Esophagus muscularis mucosa (tissue), 4 donors: ENCODE data around the gene ARHGDIG. TPM values are rescaled to one million over a fixed set of nuclear protein-coding genes. Genes with fewer than 3 reads are reported as not detected.
"Not testable (repeated sequence)": the region's sequence is repeated elsewhere in the genome, so short reads cannot be mapped to it uniquely, and the experiment has no call there.

Source experiments
- DNase-seq: peaks from one replicate; pipeline ENCODE4 v3.0.0-alpha.2; 2017; ENCODE audit errors: extremely low spot score
- H3K27ac ChIP-seq, 4 donors: fragments of 200-600 bp; sonication (generic); replicated peaks in 1 of 4; 1 replicate in 3 of 4; 2 replicates in 1 of 4; pipeline ENCODE4 v1.5.1; 2016 to 2019; ENCODE audit warnings: mild to moderate bottlenecking in 1 of 4
- H3K27me3 ChIP-seq, 4 donors: fragments of 200-600 bp; sonication (generic); one replicate each; pipeline versions ENCODE4 v1.5.1 to v1.6.0; 2016 to 2019
- H3K36me3 ChIP-seq, 4 donors: fragments of 200-600 bp; sonication (generic); one replicate each; pipeline ENCODE4 v1.5.1; 2016 to 2019
- H3K4me1 ChIP-seq, 4 donors: fragments of 200-600 bp; sonication (generic); one replicate each; pipeline ENCODE4 v1.5.1; 2016 to 2019
- H3K4me3 ChIP-seq, 4 donors: fragments of 200-600 bp; sonication (generic); 1 replicate in 2 of 4; 2 replicates in 2 of 4; pipeline ENCODE4 v1.5.1; 2016 to 2019; ENCODE audit warnings: mild to moderate bottlenecking in 4 of 4, moderate library complexity in 1 of 4
- H3K9me3 ChIP-seq, 4 donors: fragments of 200-600 bp; sonication (generic); 1 replicate in 3 of 4; 2 replicates in 1 of 4; pipeline ENCODE4 v1.5.1; 2016 to 2019
- EP300 ChIP-seq: sonication (generic); formaldehyde crosslinking; IDR thresholded peaks from one replicate; pipeline ENCODE4 v1.6.1; 2017; ENCODE audit warnings: antibody characterized with exemption
- POLR2A ChIP-seq: fragments of 450-650 bp; IDR thresholded peaks from one replicate; pipeline ENCODE4 v1.6.1; 2017; ENCODE audit warnings: antibody characterized with exemption, moderate library complexity, mild to moderate bottlenecking, low read depth
- POLR2AphosphoS5 ChIP-seq, 2 donors: sonication (generic); formaldehyde crosslinking; IDR thresholded peaks; one replicate each; pipeline ENCODE4 v1.6.1; 2017; ENCODE audit warnings: antibody characterized with exemption in 2 of 2
- WGBS: methylation state at CpG from one replicate; pipeline ENCODE4 v1.1.5; 2018; 5-methylcytosine and 5-hydroxymethylcytosine counted together
- intact Hi-C: fragments of 100-400 bp; cut with DNase I; formaldehyde crosslinking; loops from one replicate; pipeline ENCODE4 v1.15.1; 2023
- total RNA-seq, 4 donors: library from RNA; depleted of rRNA; stranded (reverse); fragments of >200 nt; gene quantifications; one replicate each; pipeline versions ENCODE4 v1.1.0 to v1.2.1, GENCODE V29; 2016
- TF ChIP-seq, protein P1 (sequence below), 3 experiments: fragments of 200-600 bp in 2 of 3; fragments of 450-650 bp in 1 of 3; sonication (generic) in 2 of 3; IDR thresholded peaks; one replicate each; pipeline ENCODE4 v1.5.1; 2017 to 2019; ENCODE audit warnings: antibody characterized with exemption in 3 of 3, mild to moderate bottlenecking in 2 of 3, moderate library complexity in 1 of 3

ARHGDIG gene
- total RNA-seq, 4 donors from 2014 or later, result 0.80 to 4.8 (median 3.0) TPM

- H3K4me3 ChIP-seq, result no peak overlapping the region
- H3K36me3 ChIP-seq, result peaks cover 34 to 51% (median 48%) of the 10 kb centered on the region in 4 donors
- TF ChIP-seq POLR2AphosphoS5 (IDR thresholded peaks at IDR 0.05) (no peak), EP300 (no peak), POLR2A (no peak)
- TF ChIP-seq, protein P1, sequence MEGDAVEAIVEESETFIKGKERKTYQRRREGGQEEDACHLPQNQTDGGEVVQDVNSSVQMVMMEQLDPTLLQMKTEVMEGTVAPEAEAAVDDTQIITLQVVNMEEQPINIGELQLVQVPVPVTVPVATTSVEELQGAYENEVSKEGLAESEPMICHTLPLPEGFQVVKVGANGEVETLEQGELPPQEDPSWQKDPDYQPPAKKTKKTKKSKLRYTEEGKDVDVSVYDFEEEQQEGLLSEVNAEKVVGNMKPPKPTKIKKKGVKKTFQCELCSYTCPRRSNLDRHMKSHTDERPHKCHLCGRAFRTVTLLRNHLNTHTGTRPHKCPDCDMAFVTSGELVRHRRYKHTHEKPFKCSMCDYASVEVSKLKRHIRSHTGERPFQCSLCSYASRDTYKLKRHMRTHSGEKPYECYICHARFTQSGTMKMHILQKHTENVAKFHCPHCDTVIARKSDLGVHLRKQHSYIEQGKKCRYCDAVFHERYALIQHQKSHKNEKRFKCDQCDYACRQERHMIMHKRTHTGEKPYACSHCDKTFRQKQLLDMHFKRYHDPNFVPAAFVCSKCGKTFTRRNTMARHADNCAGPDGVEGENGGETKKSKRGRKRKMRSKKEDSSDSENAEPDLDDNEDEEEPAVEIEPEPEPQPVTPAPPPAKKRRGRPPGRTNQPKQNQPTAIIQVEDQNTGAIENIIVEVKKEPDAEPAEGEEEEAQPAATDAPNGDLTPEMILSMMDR (IDR thresholded peaks at IDR 0.05), result no peak
- no peak overlapping the region for H3K27ac ChIP-seq
- no peak for DNase-seq
- no peaks in the 10 kb centered on the region for H3K9me3 ChIP-seq
- 78% methylated on average over 6 of the region's 12 CpGs for WGBS
- H3K27me3 ChIP-seq, result no peaks in the 10 kb centered on the region
- peaks cover 0 to 9% (median 4%) of the 10 kb centered on the region in 4 donors for H3K4me1 ChIP-seq
- intact Hi-C loops, result no loop called here
These were observed 14.7 kb upstream of the ARHGDIG start for GRCh38 chr16:265711-266110.

DNA sequence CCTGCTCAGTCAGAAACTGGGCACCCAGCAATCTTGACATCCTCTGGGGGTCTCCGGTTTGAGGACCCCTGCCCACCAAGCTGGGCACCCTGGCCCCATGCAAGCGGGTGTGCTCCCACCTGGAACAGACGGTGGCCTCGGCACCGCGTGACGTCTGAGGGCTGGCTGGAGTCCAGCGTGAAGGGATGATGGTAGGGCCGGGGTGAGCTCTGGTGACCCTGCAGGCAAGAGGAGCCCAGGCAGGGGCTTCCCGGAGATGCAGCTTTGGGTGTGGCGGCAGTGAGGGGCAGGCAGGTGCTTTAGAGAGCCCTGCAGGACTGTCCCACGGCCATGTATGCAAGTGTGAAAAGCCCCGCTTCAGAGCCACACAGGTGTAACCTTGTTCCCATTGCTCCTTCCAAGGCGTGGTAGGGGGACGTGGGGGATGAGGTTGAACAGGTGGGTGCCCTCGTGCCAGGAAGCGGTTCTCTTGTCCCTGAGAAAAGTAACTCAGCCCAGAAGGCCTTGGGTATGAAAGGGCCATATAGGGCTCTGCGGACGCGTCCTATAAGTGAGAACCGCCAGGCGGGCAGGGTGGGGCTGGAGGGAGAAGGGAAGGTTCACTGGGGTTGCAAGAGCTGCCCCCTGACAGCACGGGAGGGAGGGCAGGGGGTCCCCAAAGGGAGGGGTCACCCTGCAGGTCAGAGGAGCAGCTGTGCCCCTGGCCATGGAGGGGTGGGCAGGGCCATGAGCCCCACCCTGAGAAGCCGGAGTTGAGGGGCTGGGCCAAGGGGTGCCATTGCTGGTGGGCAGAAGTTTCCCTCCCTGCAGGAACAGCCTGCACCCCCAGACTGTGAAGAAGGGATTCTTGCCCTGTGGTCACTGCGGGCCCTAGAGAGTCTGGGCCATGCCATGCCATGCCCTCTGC is 13.9 kb upstream of the ARHGDIG start:
- Histone ChIP-seq H3K4me3 (no peak overlapping the region), H3K27me3 (no peaks in the 10 kb centered on the region), H3K36me3 (peaks cover 26 to 43% (median 40%) of the 10 kb centered on the region in 4 donors), H3K9me3 (no peaks in the 10 kb centered on the region), H3K4me1 (peaks cover 0 to 9% (median 4%) of the 10 kb centered on the region in 4 donors), H3K27ac (no peak overlapping the region)
- intact Hi-C loops, result no loop called here
- no peak for DNase-seq
- TF ChIP-seq, protein P1 (IDR thresholded peaks at IDR 0.05), result no peak
- TF ChIP-seq EP300 (no peak), POLR2AphosphoS5 (IDR thresholded peaks at IDR 0.05) (no peak), POLR2A (no peak)
- WGBS, result 75% methylated on average over 13 of the region's 25 CpGs

DNA sequence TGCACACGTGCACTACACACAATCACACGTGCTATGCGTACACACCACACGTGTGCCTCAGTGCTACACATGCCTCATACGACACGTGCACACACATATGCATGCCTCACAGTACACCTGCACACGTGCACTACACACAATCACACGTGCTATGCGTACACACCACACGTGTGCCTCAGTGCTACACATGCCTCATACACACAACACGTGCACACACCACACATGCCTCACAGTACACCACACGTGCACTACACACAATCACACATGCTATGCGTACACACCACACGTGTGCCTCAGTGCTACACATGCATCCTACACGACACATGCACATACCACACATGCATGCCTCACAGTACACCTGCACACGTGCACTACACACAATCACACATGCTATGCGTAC is 12.8 kb upstream of the ARHGDIG start:
- 79% methylated on average over 17 of the region's 17 CpGs for WGBS
- H3K4me3 ChIP-seq, H3K27me3 ChIP-seq, H3K4me1 ChIP-seq, DNase-seq, H3K9me3 ChIP-seq, H3K27ac ChIP-seq, intact Hi-C loops: not testable (repeated sequence)
- peaks cover 15 to 39% (median 31%) of the 10 kb centered on the region in 4 donors for H3K36me3 ChIP-seq

GRCh38 chr16:268141-269053 is 12.0 kb upstream of the ARHGDIG start:
- TF ChIP-seq, protein P1 (IDR thresholded peaks at IDR 0.05), result no peak
- TF ChIP-seq POLR2A (no peak), POLR2AphosphoS5 (IDR thresholded peaks at IDR 0.05) (peak in 1 of 2 donors; percentile 23), EP300 (no peak)
- Histone ChIP-seq H3K27me3 (no peaks in the 10 kb centered on the region), H3K36me3 (peaks cover 8 to 31% (median 24%) of the 10 kb centered on the region in 4 donors), H3K4me3 (no peak overlapping the region), H3K27ac (no peak overlapping the region), H3K9me3 (no peaks in the 10 kb centered on the region), H3K4me1 (peaks cover 0 to 9% (median 4%) of the 10 kb centered on the region in 4 donors)
- intact Hi-C loops, result no loop called here
- no peak for DNase-seq
- WGBS, result 70% methylated on average over 24 of the region's 40 CpGs
